Stimulated activated CD8-positive, alpha-beta memory T cell treated with anti-CD3 and anti-CD28 coated beads, Interleukin-15, amount 100 ng/mL, for 1 hour (primary cell): ENCODE data around the gene BEGAIN.

Experiments used
- DNase-seq: peaks from one replicate; pipeline ENCODE4 v3.0.0-alpha.2; 2020; ENCODE audit warnings: low read depth

Gene BEGAIN

DNA sequence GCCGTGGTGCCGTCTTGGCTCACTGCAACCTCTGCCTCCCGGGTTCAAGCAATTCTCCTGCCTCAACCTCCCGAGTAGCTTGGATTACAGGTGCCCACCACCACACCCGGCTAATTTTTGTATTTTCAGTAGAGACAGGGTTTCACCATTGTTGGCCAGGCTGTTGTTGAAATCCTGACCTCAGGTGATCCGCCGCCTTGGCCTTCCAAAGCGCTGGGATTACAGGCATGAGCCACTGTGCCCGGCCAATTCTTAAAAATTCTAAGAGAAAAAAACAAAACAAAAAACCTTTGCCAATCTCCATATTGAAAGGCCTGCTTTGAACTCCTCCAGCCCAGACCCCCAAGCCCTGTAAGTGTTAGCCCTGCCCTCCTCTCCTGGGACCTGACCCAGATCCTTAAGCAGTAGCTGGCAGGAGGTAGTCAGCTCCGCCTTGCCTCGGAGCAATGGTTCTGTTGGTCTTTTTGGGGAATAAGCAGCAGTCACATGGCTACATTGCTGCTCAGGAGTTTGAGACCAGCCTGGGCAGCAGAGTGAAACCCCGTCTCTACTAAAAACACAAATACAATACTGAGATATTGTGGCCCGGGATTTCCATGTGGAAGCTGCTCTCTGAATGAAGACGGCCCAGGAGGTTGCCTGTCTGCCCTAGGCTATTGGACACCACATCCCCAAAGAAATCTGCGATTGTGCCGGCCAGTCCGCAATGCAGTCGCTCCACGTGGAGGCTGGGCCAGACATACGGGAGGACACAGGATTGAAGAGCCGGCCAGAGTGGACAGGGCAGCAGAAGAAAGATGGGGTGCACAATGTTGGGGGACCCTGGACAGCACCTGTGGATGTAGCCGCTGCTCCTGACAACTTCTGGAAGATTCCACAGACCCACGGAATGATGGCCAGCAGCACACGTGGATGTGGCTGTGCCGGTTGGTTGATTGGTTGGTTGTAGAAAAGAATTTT, 28.8 kb upstream of the BEGAIN start:
- no peak for DNase-seq

DNA sequence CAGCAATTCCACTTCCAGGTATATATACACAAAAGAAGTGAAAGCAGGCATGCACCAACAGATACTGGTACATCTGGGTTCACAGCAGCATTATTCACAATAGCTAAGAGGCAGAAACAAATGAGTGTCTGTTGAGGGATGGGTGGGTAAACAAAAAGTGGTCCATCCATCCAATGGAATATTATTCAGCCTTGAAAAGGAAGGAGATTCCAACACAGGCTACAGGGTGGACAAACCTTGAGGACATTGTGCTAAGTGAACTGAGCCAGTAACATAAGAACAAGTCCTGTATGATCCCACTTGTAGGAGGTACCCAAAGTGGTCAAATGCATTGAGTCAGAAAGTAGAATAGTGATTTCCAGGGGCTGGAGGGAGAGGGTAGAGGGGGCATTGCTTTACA, 27.6 kb upstream of the BEGAIN start:
- DNase-seq = no peak

DNA sequence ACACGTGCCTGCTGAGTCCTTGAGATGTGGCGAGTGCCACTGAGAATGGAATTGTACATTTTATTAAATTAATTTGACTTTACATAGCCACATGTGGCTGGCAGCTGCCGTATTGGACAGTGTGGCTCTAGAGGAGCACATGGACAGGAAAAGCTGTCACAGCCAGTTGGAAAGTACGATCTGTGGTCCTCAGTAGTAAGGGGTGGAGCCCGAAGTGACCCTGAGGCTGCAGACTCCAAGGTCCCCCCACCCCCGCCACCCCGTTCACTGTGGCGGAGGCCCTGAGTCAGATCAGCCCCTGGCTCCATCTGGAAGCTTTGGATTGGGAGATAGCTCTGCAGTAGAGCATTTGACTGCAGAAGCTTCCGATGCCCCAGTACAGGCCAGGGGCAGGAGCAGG, 25.8 kb upstream of the BEGAIN start:
- no peak for DNase-seq

DNA sequence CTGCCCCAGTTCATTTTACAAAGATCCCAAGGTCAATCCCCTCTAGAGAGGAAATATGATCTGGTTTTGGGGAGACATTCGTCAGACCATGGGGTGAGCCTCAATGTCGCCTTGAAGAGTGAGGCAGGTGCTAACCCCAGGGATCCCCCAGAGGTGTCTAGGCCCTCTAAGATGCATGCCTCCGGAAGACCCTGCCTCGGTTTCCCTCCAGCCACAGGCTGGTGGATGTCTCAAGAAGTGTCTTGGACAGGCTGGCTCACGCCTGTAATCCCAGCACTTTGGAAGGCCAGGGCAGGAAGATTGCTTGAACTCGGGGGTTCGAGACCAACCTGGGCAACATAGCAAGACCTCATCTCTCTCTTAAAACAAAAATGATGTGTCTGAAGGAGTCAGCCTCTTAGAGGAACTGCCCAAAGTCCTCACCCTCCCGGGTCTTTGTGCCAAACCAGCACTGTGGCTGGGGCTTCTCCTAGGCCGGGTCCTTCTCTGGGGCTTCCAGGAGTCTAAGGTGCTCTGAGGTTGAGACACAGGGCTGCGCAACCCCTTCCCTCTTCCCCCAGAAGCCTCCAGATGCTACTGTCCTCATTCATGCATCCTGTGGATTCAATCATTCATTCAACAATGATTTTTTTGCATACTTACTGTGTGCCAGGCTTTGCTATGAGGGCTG, 24.7 kb upstream of the BEGAIN start:
- DNase-seq = no peak

DNA sequence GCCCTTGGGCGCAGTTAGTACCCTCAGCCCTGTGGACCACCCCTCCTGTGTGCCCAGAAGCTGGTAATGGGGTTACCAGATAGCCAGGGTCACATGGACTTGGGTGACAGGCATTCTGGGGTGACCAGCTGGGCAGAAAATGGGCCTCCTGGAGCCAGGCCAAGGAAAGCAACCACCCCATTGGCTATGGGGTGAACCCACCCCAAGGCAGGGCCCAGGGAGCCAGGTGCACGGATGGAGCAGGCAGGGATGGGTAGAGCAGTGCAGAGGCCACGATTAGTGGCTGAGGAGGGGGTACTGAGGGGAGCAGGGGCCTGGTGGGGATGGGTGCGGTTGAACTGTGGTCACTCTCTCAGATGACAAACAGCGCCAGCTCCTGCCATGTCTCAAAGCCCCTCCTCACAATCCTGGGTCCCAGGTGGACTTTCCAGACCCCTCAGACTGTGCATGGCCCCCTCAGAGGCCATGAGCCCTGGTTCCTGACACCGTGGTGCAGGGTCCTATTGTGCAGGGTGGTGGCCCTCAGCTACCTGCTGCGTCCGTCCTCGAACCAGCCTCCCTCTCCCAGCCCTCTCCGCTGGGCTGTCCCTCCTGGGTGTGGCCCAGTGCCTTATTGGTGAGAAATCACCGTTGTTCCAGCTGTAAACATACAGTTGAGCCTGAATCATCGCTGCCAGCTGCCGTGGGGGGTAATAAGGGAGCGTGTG, 23.4 kb upstream of the BEGAIN start:
- no peak for DNase-seq

DNA sequence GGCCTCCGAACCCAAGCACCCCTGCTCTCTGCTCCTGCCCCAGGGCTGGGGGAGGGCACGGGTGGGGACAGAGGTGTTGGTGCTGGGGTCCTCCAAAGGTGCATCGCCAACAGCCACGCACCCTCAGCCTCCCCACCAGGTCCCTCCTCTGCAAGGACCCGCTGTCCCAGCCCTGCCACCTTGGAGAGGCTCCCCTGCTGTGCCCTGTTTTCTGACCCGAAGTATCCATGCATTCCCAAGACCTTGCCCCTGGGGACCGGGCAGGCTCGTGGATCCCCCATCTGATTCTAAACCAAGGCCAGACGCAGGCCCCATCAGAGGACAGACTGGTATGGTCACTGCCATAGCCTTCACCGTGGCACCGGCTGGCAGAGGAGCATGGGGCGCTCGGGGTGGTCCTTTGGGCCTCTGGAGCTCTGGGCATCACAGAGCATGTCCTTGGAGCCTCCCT, 22.7 kb upstream of the BEGAIN start:
- no peak for DNase-seq

DNA sequence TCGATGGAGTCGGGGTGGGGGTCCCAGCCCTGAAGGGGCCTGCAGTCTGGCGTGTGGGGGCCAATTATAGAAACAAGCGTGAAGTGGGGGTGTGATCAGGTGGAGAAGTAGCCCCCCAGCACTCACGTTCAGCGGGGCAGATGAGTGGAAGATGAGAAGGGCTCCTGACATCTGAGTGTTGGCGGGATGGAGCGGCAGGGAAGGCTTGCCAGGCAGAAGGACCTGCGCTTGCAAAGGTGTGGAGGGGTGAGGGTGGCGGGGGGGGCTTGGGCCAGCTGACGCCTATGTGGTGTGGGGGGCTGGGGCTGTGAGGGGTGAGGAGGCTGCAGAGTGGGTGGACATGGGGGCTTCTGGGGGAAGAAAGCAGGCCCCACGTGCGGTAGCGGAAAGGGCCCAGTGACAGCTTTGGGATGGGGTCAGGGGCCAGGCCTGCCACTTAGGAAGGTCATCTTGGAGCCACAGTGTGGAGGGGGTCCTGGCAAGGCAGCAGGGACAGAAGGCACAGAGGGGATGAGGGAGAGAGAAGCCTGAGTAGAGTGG, 22.2 kb upstream of the BEGAIN start:
- no peak for DNase-seq

DNA sequence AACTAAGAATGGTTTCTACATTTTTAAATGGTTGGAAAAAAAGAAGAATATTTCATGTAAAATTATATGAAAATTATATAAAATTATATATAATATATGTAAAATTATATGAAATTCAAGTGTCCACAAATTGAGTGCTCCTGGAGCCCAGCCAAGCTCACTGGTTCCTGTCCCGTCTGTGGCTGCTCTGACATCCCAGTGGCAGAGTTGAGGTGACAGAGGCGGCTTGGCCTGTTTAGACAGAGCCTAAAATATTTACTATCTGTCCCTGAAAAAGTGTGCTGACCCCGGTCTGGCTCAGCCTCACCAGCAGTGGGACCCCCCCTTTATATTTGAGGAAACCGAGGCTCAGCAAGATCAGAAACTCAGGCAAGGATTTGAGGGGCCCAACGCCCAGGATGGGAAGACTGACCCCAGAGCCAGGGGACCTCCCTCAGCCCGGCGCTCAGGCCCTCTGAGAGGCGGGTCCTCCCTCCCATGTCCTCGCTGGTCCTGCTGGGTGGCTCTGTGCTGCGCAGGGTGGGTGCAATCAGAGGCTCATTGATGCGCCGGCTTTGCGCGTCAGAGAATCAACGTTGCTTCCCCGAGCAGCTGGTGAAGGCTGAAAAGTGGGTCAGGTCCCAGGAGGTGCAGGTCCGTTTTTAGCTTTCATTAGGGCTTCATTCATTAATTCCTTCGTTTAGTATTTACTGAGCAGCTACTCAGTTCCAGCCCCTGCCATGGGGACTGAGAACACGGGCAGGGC, 21.5 kb upstream of the BEGAIN start:
- DNase-seq = no peak

DNA sequence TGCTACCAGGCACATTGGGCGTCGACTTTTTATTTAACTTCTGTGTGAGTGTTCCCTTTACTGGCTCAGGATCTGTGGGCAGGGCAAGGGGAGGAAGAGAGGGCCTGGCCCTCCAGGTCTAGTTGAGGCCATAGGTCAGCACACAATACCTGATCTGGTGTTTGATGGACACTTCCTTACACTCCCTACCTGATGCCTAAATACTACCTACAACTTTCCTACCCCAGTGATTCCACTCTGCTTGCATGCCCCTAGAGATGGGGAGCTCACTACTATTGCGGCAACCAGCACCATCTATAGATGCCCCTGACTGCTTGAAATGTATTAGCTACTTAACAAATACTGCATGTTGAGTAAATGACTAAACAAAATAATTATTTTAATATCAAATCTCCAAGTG, 20.8 kb upstream of the BEGAIN start:
- DNase-seq = no peak

DNA sequence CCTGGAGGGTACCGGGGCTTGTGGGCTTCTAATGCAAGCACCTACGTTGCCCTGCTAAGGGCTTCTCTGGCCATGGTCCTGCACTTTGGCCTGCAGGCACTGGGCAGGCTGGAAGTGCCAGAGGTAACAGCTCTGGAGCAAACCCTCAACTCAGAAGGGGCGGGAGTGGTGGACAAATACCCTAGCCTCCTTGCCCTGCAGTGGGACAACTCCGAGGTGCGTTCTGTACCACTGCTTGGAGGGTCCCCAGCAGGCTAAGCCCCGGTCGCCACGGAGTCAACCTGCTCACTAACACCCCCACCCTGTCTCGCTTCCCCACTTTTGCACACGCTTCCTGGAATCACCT, 20.4 kb upstream of the BEGAIN start:
- DNase-seq = no peak

DNA sequence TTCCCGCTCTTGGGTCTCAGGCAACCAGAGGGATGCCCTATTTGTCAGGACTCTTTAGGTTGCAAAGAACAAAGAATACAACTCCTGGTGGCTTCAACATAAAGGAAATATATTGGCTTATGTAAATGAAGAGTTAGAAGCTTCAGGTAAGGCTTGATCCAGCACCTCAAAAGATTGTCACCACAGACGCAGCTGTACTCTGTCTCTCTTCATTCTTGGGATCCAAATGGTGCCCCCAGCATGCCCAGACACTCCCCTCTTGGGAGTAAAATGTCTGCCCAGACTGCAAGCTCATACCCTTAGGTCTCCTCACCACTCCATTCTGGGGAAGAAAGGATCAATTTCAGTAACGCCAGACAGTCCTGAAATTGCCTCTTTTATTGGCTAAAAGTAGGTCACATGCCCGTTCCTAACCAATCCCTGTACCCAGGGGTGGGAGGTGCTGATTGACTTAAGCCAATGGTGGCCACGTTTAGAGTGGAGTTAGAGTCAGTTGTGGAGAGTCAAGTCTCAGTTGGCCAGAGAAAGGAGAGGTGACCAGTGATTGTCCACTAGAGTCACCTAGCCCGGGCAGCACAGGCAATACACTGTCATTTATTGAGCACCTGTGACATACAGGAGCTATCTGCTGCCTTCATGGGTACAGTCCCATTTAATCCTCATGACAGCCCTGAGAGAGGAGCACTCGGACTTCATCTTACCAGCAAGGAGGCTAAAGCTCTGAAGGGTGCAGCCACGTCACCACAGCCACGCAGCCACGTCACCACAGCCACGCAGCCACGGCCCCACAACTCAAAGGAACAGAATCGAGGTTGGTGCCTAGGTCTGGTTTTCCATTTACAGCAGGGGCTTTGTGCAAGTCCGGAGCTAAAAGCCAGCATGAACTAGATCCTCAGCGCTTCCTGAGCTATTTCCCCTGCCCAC, 19.7 kb upstream of the BEGAIN start:
- DNase-seq = no peak

DNA sequence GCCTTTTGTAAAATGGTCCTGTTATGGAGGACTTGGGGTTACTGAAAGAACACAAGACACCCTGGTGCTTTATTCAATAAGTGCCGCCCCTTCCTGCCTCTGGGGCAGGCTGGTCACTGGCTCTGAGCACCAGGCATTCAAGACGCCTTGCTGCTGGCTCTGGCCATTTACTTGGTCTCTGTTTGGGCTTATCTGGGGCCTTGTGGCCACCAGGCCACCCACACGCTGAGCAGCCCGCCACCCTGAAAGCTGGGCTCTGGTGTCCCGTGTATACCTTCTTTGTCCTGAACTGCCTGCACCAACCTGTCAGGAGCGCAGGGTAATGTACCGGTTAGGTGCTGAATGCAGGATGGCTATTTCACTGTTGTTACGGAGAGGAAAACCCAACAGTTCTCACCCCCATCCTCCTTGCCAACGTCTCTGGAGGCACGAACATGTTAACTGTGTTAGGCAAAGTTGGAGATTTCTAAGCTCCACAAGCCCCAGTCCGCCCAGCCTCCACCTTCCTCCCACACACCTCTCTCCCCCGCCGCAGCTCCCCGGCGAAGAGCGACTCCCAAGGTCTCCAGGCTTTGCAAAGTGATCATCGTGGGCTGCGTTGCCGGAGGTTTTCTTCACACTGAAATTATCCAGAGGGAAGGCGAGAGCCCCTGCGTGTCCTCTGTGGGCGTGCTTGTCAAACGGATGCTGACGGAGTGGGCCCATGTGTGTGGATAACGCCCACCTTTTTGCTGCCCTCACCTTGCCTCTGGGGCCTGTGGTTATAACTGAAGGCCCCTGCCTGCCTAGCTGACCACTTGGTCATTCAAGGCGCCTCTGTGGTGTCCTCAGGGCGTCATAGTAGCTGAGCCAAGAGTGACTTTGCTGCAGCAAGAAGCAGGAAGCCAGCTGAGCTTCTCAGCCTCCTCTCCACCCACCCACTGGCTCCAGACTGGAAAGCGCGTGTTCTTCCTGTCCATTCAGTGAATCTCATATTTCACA, 18.8 kb upstream of the BEGAIN start:
- no peak for DNase-seq

DNA sequence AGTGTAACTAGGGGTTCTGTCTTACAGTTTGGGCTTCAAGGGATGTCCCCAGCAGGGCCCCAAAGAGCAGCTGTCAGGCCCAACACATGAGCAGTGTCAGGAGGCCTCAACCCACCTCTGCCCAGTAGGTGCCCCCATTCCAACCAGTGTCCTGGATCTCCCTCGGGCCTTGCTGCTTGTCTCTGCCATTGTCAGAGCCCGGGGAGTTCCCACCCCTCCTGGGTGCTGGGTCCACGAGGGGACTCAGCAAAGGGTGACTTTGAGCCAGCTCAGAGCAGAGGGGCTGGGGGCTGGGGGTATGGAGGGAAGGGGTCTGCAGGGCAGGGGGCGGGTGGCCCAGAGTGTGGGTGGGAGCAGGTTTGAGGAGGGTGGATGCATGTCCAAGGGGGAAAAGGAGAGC, 18.0 kb upstream of the BEGAIN start:
- DNase-seq = no peak

DNA sequence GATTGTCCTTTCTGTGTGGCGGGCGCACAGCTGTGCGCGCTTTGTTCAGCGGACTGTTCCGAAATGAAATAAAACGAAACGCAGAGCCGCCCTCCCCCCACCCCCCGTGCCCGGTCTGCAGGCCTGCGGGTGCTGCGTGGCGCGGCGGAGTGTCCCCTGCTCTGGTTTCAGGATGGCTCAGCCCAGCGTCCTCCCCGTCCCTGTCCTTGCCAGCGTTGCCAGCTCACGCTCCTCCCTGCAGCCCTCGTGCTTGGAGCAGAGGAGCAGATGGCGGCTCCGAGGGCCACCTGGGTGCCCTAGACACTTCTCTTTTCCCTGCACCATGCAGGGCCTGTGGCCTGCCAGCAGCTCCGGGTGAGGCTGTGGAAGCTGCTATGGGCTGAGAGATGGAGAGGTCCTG, 17.5 kb upstream of the BEGAIN start:
- DNase-seq = no peak

DNA sequence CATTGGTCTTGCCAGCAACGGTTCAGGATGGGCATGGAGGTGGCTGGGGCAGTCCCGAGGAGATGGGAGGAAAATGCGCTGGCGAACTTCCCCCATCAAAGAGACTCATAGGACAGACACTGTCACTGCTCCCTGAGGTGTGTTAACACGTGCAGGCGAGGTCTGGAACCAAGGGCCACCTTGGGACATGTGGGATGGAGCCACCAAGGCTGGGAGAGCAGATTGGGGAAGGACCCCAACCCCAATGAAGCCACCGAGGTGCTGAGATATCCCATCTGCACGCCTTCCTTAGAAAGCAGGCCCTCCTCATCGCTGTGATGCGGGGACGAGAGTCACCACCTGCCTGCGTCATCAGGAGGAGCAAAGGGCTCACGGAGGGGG, 16.9 kb upstream of the BEGAIN start:
- no peak for DNase-seq

DNA sequence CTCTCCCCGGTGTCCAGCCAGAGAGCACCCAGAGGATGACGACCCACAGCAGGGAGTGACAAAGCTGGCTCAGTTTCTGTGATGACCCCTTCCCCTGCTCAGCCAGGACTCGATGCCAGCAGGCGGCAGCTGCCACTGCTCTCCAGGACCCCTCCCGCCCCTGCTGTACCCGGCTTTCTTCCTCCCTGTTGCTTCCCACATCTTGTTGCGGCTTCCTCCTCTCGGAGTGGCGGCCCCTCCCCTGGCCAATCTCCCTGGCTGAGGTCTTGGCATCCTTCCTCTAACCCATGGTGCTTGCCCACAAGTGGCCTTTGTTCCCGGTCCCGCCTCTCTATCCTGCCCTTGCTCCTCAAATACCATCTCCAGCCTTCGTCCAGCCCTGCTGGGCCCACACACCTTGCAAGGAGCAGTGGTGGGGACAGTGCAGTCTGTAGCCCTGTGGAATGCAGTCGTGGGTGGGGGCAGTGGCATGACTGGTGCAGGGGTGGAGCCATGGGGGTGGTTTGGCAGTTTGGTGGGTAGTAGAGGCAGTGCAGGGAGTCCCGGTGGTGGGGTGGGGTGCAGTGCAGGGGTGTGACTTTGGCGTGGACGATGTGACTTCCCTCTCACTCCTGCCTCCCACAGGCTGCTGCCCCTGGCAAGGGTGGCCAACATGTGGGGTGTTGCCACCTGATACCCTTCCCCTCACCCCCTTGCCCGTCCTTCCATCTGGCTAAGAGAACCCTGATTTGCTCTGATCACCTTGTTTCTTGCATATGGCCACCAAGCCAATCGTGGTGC, 16.3 kb upstream of the BEGAIN start:
- DNase-seq = no peak

DNA sequence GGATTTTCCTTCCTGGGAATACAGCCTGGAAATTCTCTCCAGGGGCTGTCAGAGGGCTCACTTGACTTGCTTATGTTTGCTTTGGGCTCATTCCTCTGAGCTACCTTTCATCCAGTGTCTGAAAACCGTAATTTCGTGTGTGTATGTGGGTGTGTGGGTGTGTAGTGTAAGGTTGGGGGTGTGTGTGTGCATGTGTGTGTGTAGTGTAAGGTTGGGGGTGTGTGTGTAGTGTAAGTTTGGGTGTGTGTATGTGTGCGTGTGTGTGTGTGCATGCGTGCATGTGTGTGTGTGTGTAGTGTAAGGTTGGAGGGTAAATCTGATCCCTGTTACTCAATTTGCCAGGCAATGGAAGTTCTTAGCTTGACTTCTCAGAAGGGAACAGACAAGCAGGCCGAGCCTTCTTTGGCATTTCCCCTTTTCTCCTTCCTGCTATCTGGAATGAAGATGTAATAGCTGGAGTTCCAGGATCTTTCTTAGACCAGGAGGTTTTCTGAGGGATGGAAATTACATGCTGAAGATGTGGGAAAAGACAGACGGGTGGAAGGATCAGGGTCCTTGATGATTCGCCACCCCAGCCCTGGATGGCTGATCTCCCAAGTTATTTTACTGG, 15.5 kb upstream of the BEGAIN start:
- no peak for DNase-seq

DNA sequence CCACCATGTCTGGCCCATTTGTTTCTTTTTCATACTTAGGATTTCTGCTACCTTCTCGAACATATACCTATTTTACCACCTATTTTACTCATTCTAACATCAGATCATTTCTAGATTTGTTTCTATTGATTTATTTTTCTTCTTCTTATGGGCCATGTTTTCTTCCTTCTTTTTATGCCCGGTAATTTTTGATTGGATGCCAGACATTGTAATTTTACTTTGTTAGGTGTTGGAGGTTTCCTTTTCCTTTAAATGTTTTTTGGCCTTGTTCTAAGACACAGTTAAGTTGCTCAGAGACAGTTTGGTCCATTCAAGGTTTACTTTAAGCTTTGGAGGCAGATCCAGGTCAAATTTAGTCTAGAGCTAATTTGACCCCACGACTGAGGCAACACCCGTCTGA, 14.7 kb upstream of the BEGAIN start:
- DNase-seq = no peak
